Stimulated activated CD4-positive, alpha-beta T cell treated with anti-CD3 and anti-CD28 coated beads, Interleukin-2, amount 100 ng/mL, for 48 hours (primary cell): Measurements from ENCODE around the gene GPR176.
A peak's percentile ranks its signal among the peaks of the same experiment; 100 is the strongest.

ENCODE experiments used
- DNase-seq, 2 donors: peaks; one replicate each; pipeline ENCODE4 v3.0.0-alpha.2; 2020

Gene GPR176

GRCh38 chr15:39799552-39800011 is 120.5 kb downstream of the GPR176 start:
- DNase-seq: no peak

GRCh38 chr15:39798382-39798781 is 121.7 kb downstream of the GPR176 start:
- DNase-seq: no peak

- DNase-seq: no peak
These were observed 122.7 kb downstream of the GPR176 start for GRCh38 chr15:39797407-39797806.

- no peak for DNase-seq
These were observed 123.5 kb downstream of the GPR176 start for GRCh38 chr15:39796601-39797000.

GRCh38 chr15:39795486-39795885 is 124.6 kb downstream of the GPR176 start:
- DNase-seq: no peak

- DNase-seq: no peak
These were observed 125.1 kb downstream of the GPR176 start for GRCh38 chr15:39794954-39795353.

GRCh38 chr15:39793923-39794322 is 126.1 kb downstream of the GPR176 start:
- no peak for DNase-seq

- no peak for DNase-seq
These were observed 127.2 kb downstream of the GPR176 start for GRCh38 chr15:39792844-39793335.

- no peak for DNase-seq
These were observed 127.8 kb downstream of the GPR176 start for GRCh38 chr15:39792025-39792843.

- no peak for DNase-seq
These were observed 130.3 kb downstream of the GPR176 start for GRCh38 chr15:39789736-39790135.

- DNase-seq: no peak
These were observed 131.1 kb downstream of the GPR176 start for GRCh38 chr15:39788800-39789565.

- no peak for DNase-seq
These were observed 132.0 kb downstream of the GPR176 start for GRCh38 chr15:39788108-39788507.

- DNase-seq: no peak
These were observed 132.6 kb downstream of the GPR176 start for GRCh38 chr15:39787479-39787878.

- no peak for DNase-seq
These were observed 133.5 kb downstream of the GPR176 start for GRCh38 chr15:39786447-39787056.

- DNase-seq: no peak
These were observed 134.2 kb downstream of the GPR176 start for GRCh38 chr15:39785841-39786240.

- DNase-seq: no peak
These were observed 134.9 kb downstream of the GPR176 start for GRCh38 chr15:39785139-39785538.

GRCh38 chr15:39784638-39785037 is 135.4 kb downstream of the GPR176 start:
- DNase-seq: no peak

GRCh38 chr15:39784125-39784524 is 135.9 kb downstream of the GPR176 start:
- DNase-seq: no peak

GRCh38 chr15:39783244-39783820 is 136.7 kb downstream of the GPR176 start:
- DNase-seq: no peak

- DNase-seq: peak; percentile 92 to 95
These were observed 137.5 kb downstream of the GPR176 start, which contains the start of gene FSIP1 for GRCh38 chr15:39782441-39783138. TSS of gene FSIP1 (minus strand) at chr15:39782841. CDS start at chr15:39776524, 6,317 bp downstream.

GRCh38 chr15:39781967-39782302 is 138.1 kb downstream of the GPR176 start:
- DNase-seq: no peak
